Measurements from ENCODE around the gene VCL. TPM values are rescaled to one million over a fixed set of nuclear protein-coding genes. Genes with fewer than 3 reads are reported as not detected.

Gene VCL
- total and polyA plus RNA-seq, 8 donors: 8.6 to 51.7 (median 28.5) TPM

DNA sequence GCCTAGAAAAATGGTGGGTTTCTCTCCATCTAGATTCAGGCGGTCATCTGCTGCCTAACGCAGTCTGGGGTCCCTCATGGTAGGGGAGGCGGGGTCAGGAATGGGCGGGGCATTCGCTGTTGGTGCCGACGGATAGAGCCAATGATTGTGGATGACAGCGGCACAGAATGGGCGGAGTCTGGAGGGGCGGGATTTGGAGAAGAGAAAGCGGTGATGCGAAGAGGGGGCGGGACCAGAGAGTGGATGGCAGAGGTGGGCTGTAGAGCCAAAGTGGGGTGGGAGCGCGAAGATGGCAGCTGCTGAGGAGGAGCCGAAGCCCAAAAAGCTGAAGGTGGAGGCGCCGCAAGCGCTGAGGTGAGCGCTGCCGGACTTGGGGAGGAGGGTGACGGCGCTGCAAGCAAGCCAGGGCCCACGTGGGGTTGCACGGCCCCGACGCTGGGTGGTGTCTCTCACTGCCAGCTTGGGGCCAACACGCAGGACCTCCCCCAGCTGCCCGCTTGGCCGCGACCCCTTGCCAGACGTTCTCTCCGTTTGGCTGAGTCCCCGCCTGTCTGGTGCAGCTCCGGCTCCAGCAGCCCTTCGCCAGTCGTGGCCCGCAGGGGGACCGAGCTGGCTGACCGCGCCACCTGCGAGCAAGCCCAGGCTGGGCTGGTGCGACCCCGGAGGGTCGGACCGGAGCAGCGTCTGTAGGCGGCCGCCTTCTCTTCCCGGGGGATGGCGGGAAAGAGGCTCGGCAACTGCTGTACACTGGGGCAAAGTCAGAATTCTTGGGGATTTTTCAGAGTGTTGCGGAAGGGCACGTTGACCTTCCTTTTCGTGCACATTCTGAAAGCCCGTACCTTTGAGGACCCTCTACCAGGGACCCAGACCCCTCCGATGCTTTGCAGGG, 153.3 kb downstream of the VCL start, which contains the start of gene ADK:
ADK (plus strand) TSS at position 232 of the 889 bp plus-strand sequence; CDS start at position 290, 58 bp downstream.
- H3K27ac ChIP-seq: peak within 1 kb of the TSS; percentile 88 to 96 (median 93)
- WGBS, 2 donors: 0% methylated on average over 50 to 57 of the region's 57 CpGs

DNA sequence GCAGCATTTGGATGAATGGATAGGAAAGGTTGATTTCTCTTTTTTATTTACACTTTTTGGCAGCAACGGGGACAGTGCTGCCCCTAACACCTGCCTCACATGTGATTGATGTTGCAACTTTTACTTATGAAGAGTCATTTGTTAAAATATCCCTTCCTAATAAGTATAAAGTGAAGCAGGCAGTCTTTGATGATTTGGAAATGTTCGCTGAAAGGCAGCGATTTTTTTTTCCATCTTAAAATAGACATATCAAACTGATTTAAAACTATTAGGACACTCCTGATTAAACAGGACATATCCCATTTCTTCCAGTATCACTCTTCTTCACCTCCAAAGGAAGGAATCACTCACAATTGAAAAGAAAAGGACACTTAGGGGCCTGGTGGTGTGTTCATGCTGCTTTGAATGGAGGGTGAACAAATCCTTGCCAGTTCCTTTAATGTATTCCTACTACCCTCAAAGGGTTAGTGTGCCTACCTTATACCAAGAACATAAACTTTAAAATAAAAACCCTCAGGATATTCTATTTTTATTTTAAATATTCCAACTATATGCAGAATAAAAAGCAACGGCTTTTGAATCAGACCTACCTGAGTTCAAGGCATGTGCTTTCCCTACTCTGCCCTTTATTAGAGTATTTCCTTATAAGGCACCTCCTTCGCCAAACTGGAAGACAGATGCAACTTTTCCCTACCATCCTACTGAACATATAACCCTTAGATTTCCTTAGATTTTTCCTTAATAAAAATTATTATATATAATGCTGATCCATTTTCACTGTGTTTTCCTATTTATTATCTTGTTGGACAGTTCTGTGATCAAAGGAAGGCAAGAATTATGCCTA, 154.2 kb downstream of the VCL start:
- H3K36me3 ChIP-seq: no peaks in the 10 kb centered on the region
- intact Hi-C loops (cut with DNase I): no loop called here
- DNase-seq: no peak
- H3K4me3 ChIP-seq: peak overlapping the region; percentile 65 to 92 (median 82)
- TF ChIP-seq CTCF (IDR thresholded peaks at IDR 0.05): no peak
- peaks cover 0 to 22% (median 19%) of the 10 kb centered on the region in 3 donors for H3K4me1 ChIP-seq
- 6 to 8% methylated on average over 5 of the region's 5 CpGs for WGBS, 2 donors
- H3K27me3 ChIP-seq: no peaks in the 10 kb centered on the region
- FAIRE-seq: no peak
- no peaks in the 10 kb centered on the region for H3K9me3 ChIP-seq
- no peak for ATAC-seq
- peak overlapping the region; percentile 88 to 96 (median 93) for H3K27ac ChIP-seq

More for the DNA sequence above, 153.3 kb downstream of the VCL start, which contains the start of gene ADK:
- DNase-seq (peak; percentile 97 to 100 (median 100)), FAIRE-seq (peak; percentile 94), ATAC-seq (peak; percentile 96 to 99 (median 96))
- Histone ChIP-seq H3K4me3 (peak within 1 kb of the TSS; percentile 65 to 92 (median 82)), H3K9me3 (no peaks in the 10 kb centered on the region), H3K4me1 (peaks cover 0 to 22% (median 19%) of the 10 kb centered on the region in 3 donors), H3K27me3 (no peaks in the 10 kb centered on the region), H3K36me3 (no peaks in the 10 kb centered on the region)
- no peak for TF ChIP-seq CTCF (IDR thresholded peaks at IDR 0.05)
- intact Hi-C loops (cut with DNase I): no loop called here

DNA sequence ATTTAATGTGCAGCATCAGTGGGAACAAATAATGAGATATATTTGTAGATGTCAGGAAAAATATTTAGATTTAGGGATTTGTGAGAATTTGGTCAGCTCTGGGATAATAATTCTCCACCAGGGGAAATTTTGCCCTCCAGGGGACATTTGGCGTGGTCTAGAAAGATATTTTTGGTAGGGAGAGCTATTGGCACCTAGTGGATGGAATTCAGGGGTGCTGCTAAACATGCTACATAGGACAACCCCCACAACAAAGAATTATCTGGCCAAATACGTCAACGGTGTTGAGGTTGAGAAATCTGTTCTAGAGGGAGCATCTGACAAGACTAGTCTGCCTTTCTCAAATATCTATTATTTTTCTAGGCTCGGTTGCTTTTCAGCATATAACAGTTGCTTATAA, 155.2 kb downstream of the VCL start:
- WGBS, 2 donors: 36 to 40% methylated on average over 4 of the region's 4 CpGs
- ATAC-seq (no peak), FAIRE-seq (no peak), DNase-seq (no peak)
- Histone ChIP-seq H3K27me3 (no peaks in the 10 kb centered on the region), H3K36me3 (no peaks in the 10 kb centered on the region), H3K9me3 (no peaks in the 10 kb centered on the region), H3K4me3 (peak overlapping the region in 1 of 4 donors; percentile 92), H3K27ac (no peak overlapping the region), H3K4me1 (peaks cover 0 to 22% (median 19%) of the 10 kb centered on the region in 3 donors)
- no peak for TF ChIP-seq CTCF (IDR thresholded peaks at IDR 0.05)
- intact Hi-C loops (cut with DNase I): no loop called here

DNA sequence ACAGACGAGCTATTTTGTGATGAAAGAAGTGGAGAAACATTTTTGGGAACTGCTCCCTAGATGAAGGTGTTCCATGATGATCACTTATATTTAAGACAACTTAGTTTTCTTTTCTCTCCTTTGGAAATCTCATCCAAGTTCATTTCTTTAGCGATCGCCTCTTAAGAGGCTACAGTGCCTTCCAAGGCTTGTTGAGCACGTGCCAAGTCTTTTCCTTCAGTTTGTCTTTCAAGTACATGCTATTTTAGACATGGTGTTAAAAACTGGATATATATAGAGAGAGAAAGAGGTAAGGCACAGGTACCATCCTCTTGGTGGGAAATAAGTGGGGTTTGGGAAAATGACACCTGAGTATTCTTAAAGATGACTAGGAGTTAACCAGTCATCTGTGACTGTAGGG, 155.8 kb downstream of the VCL start:
- FAIRE-seq (no peak), DNase-seq (no peak), ATAC-seq (no peak)
- Histone ChIP-seq H3K4me3 (no peak overlapping the region), H3K27me3 (no peaks in the 10 kb centered on the region), H3K36me3 (no peaks in the 10 kb centered on the region), H3K27ac (no peak overlapping the region), H3K4me1 (peaks cover 0 to 22% (median 19%) of the 10 kb centered on the region in 3 donors), H3K9me3 (no peaks in the 10 kb centered on the region)
- intact Hi-C loops (cut with DNase I): no loop called here
- TF ChIP-seq CTCF (IDR thresholded peaks at IDR 0.05): no peak
- WGBS, 2 donors: 68 to 81% methylated on average over 4 of the region's 4 CpGs

Data from pancreas (tissue), 10 donors.